HG02938 (cell line): ENCODE results near the gene MYCN.
"Not testable (repeated sequence)": the region's sequence is repeated elsewhere in the genome, so short reads cannot be mapped to it uniquely, and the experiment has no call there.

Experiments
- ATAC-seq: cut with Tn5 transposase; IDR thresholded peaks from one replicate; pipeline ENCODE4 v1.9.1; 2021; ENCODE audit warnings: mild to moderate bottlenecking, moderate library complexity; ENCODE audit not compliant: unreplicated experiment

MYCN gene

GRCh38 chr2:15907461-15908324 lies 32.7 kb upstream of the MYCN start:
- no peak for ATAC-seq

GRCh38 chr2:15908371-15908770 lies 32.0 kb upstream of the MYCN start:
- no peak for ATAC-seq

- ATAC-seq = no peak
Measured at GRCh38 chr2:15909157-15909556, 31.2 kb upstream of the MYCN start.

GRCh38 chr2:15909736-15910135 lies 30.6 kb upstream of the MYCN start:
- no peak for ATAC-seq

GRCh38 chr2:15911270-15911669 lies 29.1 kb upstream of the MYCN start:
- not testable (repeated sequence) for ATAC-seq

GRCh38 chr2:15911686-15912085 lies 28.7 kb upstream of the MYCN start:
- ATAC-seq = no peak

GRCh38 chr2:15912203-15912602 lies 28.1 kb upstream of the MYCN start:
- no peak for ATAC-seq

GRCh38 chr2:15913146-15913545 lies 27.2 kb upstream of the MYCN start:
- no peak for ATAC-seq

- no peak for ATAC-seq
Measured at GRCh38 chr2:15914596-15915385, 25.6 kb upstream of the MYCN start.

- ATAC-seq = not testable (repeated sequence)
Measured at GRCh38 chr2:15915546-15915945, 24.8 kb upstream of the MYCN start.

GRCh38 chr2:15916336-15916735 lies 24.0 kb upstream of the MYCN start:
- no peak for ATAC-seq

- ATAC-seq = no peak
Measured at GRCh38 chr2:15918761-15919356, 21.5 kb upstream of the MYCN start.

- no peak for ATAC-seq
Measured at GRCh38 chr2:15919716-15920434, 20.5 kb upstream of the MYCN start.

GRCh38 chr2:15920696-15921095 lies 19.7 kb upstream of the MYCN start:
- no peak for ATAC-seq

- ATAC-seq = no peak
Measured at GRCh38 chr2:15923597-15923996, 16.8 kb upstream of the MYCN start.

GRCh38 chr2:15925819-15926218 lies 14.5 kb upstream of the MYCN start:
- no peak for ATAC-seq

- no peak for ATAC-seq
Measured at GRCh38 chr2:15926252-15926651, 14.1 kb upstream of the MYCN start.

GRCh38 chr2:15927551-15928218 lies 12.7 kb upstream of the MYCN start:
- no peak for ATAC-seq

GRCh38 chr2:15929008-15929407 lies 11.3 kb upstream of the MYCN start:
- not testable (repeated sequence) for ATAC-seq

- ATAC-seq = no peak
Measured at GRCh38 chr2:15929861-15930260, 10.5 kb upstream of the MYCN start.
